HG03432 (cell line): Measurements from ENCODE around the gene MCC.

ENCODE experiments used
- ATAC-seq: cut with Tn5 transposase; IDR thresholded peaks from one replicate; pipeline ENCODE4 v1.9.1; 2021; ENCODE audit warnings: mild to moderate bottlenecking, moderate library complexity; ENCODE audit not compliant: unreplicated experiment

The MCC gene

GRCh38 chr5:113186061-113186460 lies 302.2 kb downstream of the MCC start:
- ATAC-seq = no peak

DNA sequence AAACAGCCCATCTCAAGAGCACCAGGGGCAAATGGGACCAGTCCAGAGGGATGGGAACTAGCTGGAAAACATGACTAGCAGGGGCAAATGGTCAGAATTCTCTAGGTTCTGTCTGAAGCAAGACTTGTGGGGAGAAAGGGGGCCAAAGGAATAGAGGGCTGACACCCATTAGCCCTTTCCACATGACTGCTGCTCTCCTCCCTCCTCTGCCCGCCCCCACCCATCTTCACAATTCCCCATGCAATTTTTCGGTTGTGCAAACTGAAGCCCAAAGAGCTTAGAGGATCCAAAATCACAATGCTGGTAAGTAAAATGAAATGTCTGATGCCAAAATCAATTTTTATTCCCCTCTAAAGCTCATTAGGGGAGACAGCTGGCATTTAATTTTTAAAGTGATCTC lies 304.6 kb downstream of the MCC start:
- ATAC-seq = no peak

DNA sequence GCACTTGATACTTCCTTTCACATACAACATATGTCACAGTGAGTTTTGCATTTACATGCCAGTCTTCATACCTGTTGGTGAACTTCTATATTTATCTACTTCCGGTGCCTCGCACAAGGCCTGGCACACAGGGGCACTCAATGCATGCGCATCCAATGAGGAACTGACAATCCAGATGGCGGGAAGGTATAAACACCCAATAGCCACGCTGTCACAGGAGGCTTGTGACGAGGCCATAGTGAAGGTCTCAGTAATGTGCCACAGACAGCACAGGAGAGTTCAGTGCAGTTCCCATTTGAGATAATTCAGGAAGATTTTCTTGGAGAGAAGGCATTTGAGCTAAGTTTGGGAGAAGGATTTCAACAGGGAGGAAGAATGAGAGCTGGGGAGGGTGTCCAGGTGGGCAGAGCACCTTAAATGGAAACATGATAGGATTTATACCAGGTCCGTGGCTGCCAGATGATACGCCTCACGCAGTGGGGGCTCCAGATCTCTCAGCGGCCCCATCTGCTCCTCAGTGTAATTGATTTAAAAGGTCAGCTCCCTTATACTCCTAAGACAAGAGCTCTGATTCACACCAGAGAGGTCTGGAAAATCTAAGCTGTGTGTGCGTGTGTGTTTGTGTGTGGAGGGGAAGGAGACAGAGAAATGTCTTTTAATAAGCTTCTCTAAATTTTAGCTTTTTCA lies 305.5 kb downstream of the MCC start:
- no peak for ATAC-seq

DNA sequence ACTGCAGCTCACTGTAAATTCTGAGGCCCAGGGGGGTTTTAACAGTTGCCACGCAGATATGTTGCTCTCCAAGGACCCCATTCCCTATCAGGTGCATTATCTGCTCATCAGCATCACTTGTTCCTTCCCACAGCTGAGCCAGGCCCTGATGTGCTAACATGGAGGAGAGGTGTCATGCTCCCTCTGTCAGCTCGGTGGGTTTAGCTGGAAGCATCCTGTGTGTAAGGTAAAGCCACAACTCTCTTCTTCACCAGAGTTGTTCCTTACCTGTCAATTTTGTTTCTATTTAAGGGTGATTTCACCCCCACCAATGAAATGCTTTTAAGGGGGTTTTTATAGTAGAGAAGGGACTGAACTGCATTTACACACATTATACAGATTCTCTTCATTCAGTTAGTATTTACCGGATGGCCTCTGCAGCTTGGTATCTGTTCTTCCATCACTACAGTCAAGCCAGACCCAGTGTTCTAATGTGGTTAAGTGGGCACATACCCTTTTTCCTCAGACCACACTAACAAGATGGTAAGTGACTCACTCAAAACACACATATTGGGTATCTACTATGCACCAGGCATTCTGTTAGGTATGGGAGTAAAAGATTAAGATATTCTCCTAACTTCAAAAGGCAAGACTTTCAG lies 306.3 kb downstream of the MCC start:
- ATAC-seq = no peak

DNA sequence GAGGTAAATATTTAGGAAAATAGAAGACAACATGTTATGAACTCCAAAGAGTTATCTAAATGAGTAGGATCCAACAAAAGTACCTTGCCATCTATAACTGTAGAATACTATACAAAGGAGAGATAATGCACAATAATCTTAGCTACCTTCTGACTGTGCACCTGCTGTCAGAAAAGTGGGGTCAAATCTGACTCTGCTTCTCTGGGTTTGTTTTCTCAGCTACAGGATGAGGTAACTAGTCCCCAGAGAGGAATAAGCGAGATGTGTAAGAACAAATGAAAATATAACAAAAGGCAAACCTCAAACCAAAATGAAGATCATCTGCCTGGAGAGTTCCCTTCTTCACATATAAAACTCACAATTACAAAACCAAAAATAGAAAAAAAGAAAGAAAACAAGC lies 306.8 kb downstream of the MCC start:
- no peak for ATAC-seq

GRCh38 chr5:113179156-113179555 lies 309.1 kb downstream of the MCC start:
- ATAC-seq = no peak

- no peak for ATAC-seq
Measured at GRCh38 chr5:113178073-113178779, 310.0 kb downstream of the MCC start.

DNA sequence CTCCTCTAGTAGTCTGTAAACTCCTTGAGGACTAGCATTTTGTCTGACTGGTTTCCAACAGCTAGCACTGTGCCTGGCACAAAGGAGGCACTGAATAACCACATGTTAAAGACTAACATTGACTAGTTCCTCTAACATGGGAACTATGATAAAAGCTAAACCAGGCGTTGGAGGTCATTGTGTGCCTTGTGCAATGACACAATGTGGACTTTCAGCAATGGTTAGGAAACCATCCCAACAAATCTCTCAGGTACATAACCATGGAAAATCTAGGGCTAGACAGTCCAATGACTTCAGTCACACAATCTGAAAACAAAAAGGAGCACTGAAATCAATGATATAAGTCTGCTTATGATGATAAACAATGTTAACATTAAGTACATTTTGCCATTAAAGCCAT lies 311.0 kb downstream of the MCC start:
- no peak for ATAC-seq

- ATAC-seq = no peak
Measured at GRCh38 chr5:113176734-113177133, 311.5 kb downstream of the MCC start.

GRCh38 chr5:113176196-113176595 lies 312.1 kb downstream of the MCC start:
- no peak for ATAC-seq

DNA sequence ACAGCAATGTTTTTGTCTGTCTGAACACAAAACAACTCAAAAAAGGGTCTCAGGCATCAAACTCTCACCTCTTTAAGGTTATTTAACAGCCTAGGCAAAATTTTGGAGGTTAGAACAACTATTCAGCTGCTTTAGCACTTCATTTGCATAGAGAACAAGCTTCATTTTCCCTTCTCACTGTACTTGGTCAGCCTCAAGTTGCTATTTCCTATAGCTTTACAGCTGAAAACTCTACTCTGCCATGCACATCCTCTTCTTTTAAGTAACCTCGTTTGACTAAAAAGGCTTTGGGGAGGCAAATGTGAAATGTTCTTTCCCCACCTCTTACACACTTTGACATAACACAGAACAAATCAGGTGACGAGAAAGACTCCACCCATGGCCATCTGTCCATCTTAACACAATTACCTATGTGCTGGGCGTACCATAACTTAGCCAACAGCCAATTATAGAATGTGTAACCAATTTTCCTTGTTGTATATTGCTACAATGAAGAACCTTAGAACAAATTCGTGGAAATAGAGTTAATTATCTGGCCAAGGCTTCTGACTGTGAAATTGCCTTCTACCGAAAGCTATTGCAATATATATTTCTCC lies 315.9 kb downstream of the MCC start:
- peak; percentile 72 for ATAC-seq

- no peak for ATAC-seq
Measured at GRCh38 chr5:113171520-113171919, 316.7 kb downstream of the MCC start.

DNA sequence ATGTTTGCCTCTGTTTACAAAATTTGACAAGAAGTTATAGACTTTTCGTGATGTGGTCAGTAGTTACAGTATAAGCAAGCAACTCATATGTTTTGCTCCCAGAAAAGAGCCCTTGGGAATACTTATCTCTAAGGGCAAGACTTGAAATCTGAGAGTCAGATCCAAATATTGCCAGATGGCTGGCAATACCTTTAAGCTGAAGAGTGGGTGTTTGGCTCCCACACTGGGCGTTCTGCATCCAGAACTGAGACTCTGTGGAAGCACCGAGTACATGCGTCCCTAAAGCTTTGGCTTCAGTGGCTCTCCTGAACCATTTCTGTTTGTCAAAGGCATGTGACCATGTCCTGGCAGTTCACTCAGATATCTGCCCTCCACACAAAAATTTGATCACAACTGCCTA lies 317.5 kb downstream of the MCC start:
- no peak for ATAC-seq

DNA sequence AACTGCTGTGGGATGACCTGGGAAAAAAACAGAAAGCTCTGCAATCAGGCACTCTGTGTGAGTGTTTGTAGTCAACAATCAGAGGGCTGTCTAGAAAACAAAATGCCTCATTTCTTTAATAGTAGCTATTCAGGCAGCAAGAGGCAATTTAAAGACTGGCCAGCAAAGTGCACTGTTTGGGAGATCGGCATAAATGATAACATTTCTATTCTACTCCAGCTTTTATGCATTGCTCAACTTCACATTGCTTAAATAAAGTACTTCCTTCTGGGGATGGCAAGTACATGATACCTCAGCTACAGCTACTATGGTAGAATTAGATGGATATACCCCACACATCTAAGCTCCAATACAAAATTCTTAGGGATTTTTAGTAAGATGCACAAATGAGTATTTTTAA lies 318.5 kb downstream of the MCC start:
- ATAC-seq = no peak

GRCh38 chr5:113167985-113168384 lies 320.3 kb downstream of the MCC start:
- no peak for ATAC-seq

GRCh38 chr5:113166852-113167366 lies 321.3 kb downstream of the MCC start:
- ATAC-seq = no peak

DNA sequence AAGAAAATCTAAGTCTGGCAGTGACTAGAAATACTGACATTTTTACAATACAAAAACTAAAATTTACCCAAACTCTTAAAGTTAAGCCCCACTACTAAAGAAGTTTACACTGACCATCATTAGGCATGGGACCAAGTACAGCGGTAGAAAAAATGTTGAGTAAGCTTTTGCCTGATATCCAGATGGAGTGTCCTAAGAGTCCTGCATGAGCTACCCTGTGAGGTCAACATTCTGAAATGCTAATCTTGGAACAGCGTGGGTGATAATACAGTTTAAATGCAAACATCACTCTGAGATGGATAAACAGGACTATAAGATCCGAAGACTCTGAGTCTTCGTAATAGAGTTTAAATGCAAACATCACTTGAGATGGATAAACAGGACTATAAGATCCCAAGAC lies 322.0 kb downstream of the MCC start:
- ATAC-seq = no peak

DNA sequence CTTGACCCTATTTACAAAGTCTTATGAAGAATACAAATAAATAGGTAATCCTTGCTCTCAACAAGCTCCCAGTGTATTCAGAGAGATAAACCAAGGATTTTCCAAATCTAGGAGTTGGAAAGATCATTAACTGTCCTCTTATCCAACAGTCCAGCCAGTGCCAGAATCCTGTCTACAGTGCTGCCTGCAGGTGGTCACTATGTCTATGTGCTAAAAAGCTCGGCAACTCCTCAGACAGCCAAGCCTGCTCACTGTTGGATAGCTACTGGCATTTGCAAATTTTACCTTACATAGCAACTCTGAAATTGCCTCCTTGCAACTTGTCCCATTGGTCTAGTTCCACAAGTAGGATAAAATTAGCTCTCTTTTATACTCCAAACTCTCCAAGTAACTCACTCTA lies 324.2 kb downstream of the MCC start:
- no peak for ATAC-seq

DNA sequence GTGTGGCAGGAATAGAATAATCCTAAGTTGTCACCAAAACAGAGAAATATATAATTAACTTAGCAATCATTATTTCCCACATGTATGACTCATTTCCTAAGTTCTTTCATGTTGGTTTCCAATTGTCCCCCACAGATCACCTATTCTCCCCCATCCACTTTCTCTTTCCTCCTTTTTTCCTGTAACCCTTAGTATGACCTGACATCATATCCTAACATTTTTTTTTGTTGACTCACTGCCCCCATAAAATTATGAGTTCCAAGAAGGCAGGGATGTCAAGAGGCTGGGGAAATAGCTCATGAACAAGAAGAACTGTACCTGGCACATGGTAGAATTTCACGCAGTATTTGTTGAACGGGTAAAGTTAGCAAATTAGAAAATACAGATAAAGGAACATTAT lies 324.9 kb downstream of the MCC start:
- no peak for ATAC-seq

GRCh38 chr5:113162770-113163169 lies 325.5 kb downstream of the MCC start:
- ATAC-seq = no peak

GRCh38 chr5:113162208-113162607 lies 326.0 kb downstream of the MCC start:
- ATAC-seq = no peak

- no peak for ATAC-seq
Measured at GRCh38 chr5:113161806-113162205, 326.4 kb downstream of the MCC start.
